ENCODE results near the gene DDX20. TPM values are rescaled to one million over a fixed set of nuclear protein-coding genes. Genes with fewer than 3 reads are reported as not detected.

Gene DDX20
- total RNA-seq, 1 donor from 2014 or later: 26.1 TPM

GRCh38 chr1:111747282-111747734, 8.4 kb upstream of the DDX20 start:
- no peak for DNase-seq (ENCODE audit: low spot score in 2 of 2)
- no peak for FAIRE-seq

GRCh38 chr1:111747947-111748346, 7.8 kb upstream of the DDX20 start:
- FAIRE-seq (no peak), DNase-seq (ENCODE audit: low spot score in 2 of 2) (no peak)

DNA sequence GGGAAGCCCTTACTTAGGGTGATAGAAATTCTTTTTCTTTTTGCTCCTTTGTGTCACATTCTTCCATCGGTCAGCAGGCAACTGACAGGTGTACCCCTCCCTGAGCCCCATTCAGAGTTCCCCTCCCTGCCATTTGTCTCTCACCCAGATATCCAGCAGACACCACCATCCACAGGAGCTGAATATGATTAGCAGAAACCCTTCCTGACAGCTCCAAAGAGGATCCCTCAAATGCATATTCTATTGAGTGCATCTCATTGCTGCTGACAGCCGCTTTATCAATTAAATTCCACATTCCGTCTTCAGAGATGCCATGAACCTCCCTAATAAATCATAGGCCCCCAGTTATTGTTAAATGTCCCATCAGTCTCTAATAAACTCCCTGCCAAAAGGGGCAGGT, 6.1 kb upstream of the DDX20 start:
- DNase-seq (ENCODE audit: low spot score in 2 of 2) (no peak), FAIRE-seq (no peak)

- DNase-seq (ENCODE audit: low spot score in 2 of 2): no peak
- no peak for FAIRE-seq
These were observed 4.8 kb upstream of the DDX20 start for GRCh38 chr1:111750856-111751255.

GRCh38 chr1:111751906-111752575, 3.7 kb upstream of the DDX20 start:
- DNase-seq (ENCODE audit: low spot score in 2 of 2) (no peak), FAIRE-seq (no peak)

- DNase-seq (ENCODE audit: low spot score in 2 of 2) (peak; percentile 48 to 57), FAIRE-seq (no peak)
These were observed 744 bp upstream of the DDX20 start for GRCh38 chr1:111754984-111755330.

GRCh38 chr1:111756124-111756513, 418 bp downstream of the DDX20 start:
- FAIRE-seq (no peak), DNase-seq (ENCODE audit: low spot score in 2 of 2) (no peak)

GRCh38 chr1:111758373-111758772, 2.7 kb downstream of the DDX20 start:
- DNase-seq (ENCODE audit: low spot score in 2 of 2) (no peak), FAIRE-seq (no peak)

GRCh38 chr1:111761717-111762116, 6.0 kb downstream of the DDX20 start:
- no peak for FAIRE-seq

GRCh38 chr1:111762332-111762731, 6.6 kb downstream of the DDX20 start:
- FAIRE-seq: no peak
- DNase-seq (ENCODE audit: low spot score in 2 of 2): no peak

More at GRCh38 chr1:111761717-111762116, 6.0 kb downstream of the DDX20 start:
- DNase-seq (ENCODE audit: low spot score in 2 of 2): no peak

GRCh38 chr1:111768023-111768422, 12.3 kb downstream of the DDX20 start:
- DNase-seq (ENCODE audit: low spot score in 2 of 2) (no peak), FAIRE-seq (no peak)

DNA sequence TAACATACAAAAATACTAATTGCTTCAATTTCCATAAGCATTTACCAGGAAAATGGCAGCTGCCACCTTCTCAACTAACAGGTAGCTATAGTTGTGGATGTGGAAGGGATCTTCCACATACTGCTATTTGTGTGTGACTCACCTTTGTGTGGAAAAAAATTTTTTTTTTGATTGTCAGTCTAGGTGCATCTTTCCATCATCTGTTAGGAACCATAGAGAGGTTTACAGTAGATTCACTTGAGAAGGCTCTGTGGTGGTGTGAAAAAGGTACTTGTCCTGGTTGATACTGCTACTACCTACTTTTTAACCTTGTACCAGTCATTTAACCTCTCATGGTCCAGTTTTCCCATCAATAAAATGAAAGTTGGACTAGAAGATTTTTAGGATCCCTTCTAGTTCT, 12.9 kb downstream of the DDX20 start:
- FAIRE-seq (no peak), DNase-seq (ENCODE audit: low spot score in 2 of 2) (no peak)

DNA sequence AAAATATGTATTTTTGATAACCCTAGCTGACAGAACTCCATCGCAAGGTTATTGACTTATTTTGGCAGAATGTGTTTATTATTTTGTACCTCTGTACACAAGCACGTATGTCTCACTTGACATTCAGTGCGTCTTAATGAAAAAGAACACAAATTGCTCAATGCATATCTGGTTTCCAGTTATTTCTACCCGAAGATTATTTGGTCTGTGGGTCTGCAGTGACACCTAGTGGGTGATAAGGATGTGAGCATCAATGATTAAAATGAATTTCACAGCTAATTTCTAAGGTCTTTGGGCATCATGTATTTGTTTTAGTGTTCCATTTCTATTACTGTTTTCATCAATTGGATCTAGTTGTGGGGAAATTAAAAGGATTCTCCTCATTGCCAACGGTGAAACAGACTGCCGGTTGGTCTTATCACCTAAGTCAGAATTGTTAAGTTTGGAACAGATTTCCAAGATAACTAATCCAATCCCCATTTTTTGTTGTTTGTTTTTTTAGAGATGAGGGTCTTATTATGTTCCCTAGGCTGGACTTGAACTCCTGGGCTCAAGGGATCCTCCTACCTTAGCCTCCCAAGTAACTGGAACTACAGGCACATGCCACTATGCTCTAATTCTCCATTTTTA, 13.9 kb downstream of the DDX20 start:
- peak; percentile 77 for FAIRE-seq
- DNase-seq (ENCODE audit: low spot score in 2 of 2): peak; percentile 46

GRCh38 chr1:111770916-111771315, 15.2 kb downstream of the DDX20 start:
- no peak for DNase-seq (ENCODE audit: low spot score in 2 of 2)
- FAIRE-seq: no peak

- no peak for FAIRE-seq
- no peak for DNase-seq (ENCODE audit: low spot score in 2 of 2)
These were observed 20.3 kb downstream of the DDX20 start for GRCh38 chr1:111775966-111776365.

DNA sequence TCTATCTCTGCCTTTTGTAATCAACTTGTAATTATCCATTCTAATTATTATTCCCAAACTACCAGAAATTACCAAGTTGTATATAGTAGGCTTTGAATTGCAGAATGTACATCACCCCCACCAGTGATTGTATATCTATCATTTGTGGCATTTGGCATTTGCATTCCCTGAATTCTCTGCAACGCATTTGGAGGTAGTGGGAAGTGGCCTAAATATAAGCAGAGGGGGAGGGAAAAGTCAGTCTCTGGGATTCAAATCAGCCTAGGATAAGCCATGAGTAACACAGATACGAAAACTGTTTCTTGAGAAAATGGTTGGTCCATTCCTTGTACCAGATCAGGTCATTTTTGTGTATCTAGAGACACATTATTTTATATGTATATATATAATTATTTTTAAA, 20.7 kb downstream of the DDX20 start:
- FAIRE-seq: no peak

DNA sequence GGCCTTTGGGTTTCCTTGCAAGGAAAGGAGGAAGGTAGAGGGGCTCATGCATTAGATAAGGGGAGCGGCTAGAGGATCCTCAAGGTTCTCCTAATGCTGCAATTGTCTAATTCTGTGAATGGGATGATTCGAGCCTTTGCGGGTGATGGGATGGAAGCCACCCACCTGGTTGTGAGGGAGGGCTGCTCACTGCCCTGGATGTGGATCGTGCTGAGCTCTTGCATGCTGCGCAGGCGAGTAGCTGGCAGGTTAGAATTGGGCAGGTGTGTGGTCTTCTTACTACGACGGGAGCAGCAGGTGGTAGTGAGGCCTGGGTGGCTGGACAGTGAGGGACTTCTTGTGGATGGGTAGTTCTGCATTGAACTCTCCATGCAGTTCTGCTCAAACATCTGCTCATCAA, 21.2 kb downstream of the DDX20 start:
- FAIRE-seq (no peak), DNase-seq (ENCODE audit: low spot score in 2 of 2) (no peak)

More for the DNA sequence above, 20.7 kb downstream of the DDX20 start:
- DNase-seq (ENCODE audit: low spot score in 2 of 2): no peak

DNA sequence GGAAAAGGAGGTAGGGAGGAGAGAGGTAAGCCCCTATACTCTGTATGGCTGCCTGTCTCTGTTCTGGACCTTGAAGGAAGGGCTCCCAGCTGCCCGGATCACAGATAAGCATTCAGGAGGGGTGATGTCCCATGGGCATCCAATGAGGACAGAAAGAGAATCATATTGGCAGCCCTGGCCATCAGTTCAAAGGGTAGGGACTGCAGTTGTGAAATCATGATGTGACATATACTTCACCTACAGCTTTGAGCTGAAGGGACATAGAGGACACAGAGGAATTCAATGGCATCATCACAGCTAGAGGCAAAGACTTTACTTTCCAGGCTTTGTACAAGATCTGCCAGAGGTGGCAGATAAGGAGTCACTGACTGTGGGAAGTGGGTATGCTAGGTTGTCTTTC, 21.6 kb downstream of the DDX20 start:
- FAIRE-seq (no peak), DNase-seq (ENCODE audit: low spot score in 2 of 2) (no peak)

- no peak for FAIRE-seq
- no peak for DNase-seq (ENCODE audit: low spot score in 2 of 2)
These were observed 22.4 kb downstream of the DDX20 start for GRCh38 chr1:111778066-111778465.

DNA sequence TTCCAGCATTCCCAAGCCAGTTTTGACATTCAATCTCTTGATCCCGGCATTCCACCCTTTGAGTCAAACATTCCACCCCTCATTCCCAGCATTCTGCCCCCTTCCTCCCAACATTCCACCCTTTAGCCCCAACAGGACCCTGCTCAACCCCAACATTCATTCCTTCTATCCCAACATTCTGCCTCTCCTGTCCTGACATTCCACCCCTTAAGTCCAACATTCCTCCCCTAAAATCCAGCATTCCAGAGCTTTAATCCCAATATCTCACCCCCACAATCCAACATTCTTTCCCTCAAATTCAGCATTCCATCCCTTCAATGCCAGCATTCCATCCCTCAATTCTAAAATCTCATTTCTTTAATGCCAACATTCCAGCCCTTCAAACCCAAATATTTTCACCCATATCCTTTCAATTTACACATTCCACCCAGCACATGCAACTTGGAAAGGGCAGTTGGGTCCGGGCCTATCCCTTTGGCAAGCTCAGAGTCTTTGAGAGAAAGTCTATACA, 22.9 kb downstream of the DDX20 start:
- DNase-seq (ENCODE audit: low spot score in 2 of 2) (no peak), FAIRE-seq (no peak)

- DNase-seq (ENCODE audit: low spot score in 2 of 2): no peak
- no peak for FAIRE-seq
These were observed 23.8 kb downstream of the DDX20 start for GRCh38 chr1:111779546-111779945.

GRCh38 chr1:111784273-111784901, 28.7 kb downstream of the DDX20 start:
- FAIRE-seq: no peak
- DNase-seq (ENCODE audit: low spot score in 2 of 2): no peak
